H1 (cell line): ENCODE results near the gene AKAP8. TPM values are rescaled to one million over a fixed set of nuclear protein-coding genes. Genes with fewer than 3 reads are reported as not detected.

Experiments used
- ASH2L ChIP-seq: fragments of 200-600, 300-600 bp; sonication (generic); IDR thresholded peaks from one replicate; pipeline ENCODE4 v1.7.1; 2017; ENCODE audit warnings: low read length
- BACH1 ChIP-seq: IDR thresholded peaks from 2 replicates; pipeline ENCODE4 v1.6.1; 2012; ENCODE audit warnings: low read length, improper control_type of control experiment
- EGR1 ChIP-seq: IDR thresholded peaks from 2 replicates; pipeline ENCODE4 v1.6.1; 2011; ENCODE audit warnings: low read depth, low read length, borderline replicate concordance
- GTF2F1 ChIP-seq: IDR thresholded peaks from 2 replicates; pipeline ENCODE4 v1.6.1; 2012; ENCODE audit warnings: low read depth, low read length, improper control_type of control experiment, borderline replicate concordance
- JUN ChIP-seq: IDR thresholded peaks from 2 replicates; pipeline ENCODE4 v1.6.1; 2011; ENCODE audit warnings: low read depth, mild to moderate bottlenecking, improper control_type of control experiment, low read length
- POLR2A ChIP-seq, 2 experiments: IDR thresholded peaks; 1 replicate in 1 of 2; 2 replicates in 1 of 2; pipeline ENCODE4 v1.6.1; 2011; ENCODE audit warnings: low read depth in 2 of 2, low read length in 2 of 2, mild to moderate bottlenecking in 2 of 2; ENCODE audit errors: control extremely low read depth in 1 of 2
- RFX5 ChIP-seq: IDR thresholded peaks from 2 replicates; pipeline ENCODE4 v1.6.1; 2011; ENCODE audit warnings: low read depth, low read length, improper control_type of control experiment, borderline replicate concordance
- RXRA ChIP-seq: IDR thresholded peaks from 2 replicates; pipeline ENCODE4 v1.6.1; 2011; ENCODE audit warnings: low read depth, mild to moderate bottlenecking, low read length, moderate library complexity; ENCODE audit not compliant: insufficient read depth
- polyA plus RNA-seq, 7 experiments: library from polyadenylated mRNA; depleted of rRNA in 3 of 7; stranded (reverse) in 5 of 7; unstranded in 2 of 7; fragments of >200 nt in 5 of 7; fragments of 200-250 nt in 2 of 7; gene quantifications; 1 replicate in 5 of 7; 2 replicates in 1 of 7; 4 replicates in 1 of 7; pipeline versions ENCODE4 v1.2.1 to v1.2.3, GENCODE V29; 2011 to 2013; ENCODE audit warnings: missing spikeins in 2 of 7, mixed read lengths in 2 of 7
- total RNA-seq: library from RNA; stranded (reverse); fragmentation: NEBNext Ultra II Directional; extraction: Animal tissue kit (Norgen Biotek cat#: 25700); gene quantifications from 2 replicates; pipeline ENCODE4 v1.2.1, GENCODE V29; 2021
- TF ChIP-seq, protein P1 (sequence below): IDR thresholded peaks from 2 replicates; pipeline ENCODE4 v1.6.1; 2012; ENCODE audit warnings: inconsistent platforms
- TF ChIP-seq, protein P2 (sequence below): IDR thresholded peaks from 2 replicates; pipeline ENCODE4 v1.6.1; 2012; ENCODE audit warnings: inconsistent platforms
- TF ChIP-seq, protein P3 (sequence below): IDR thresholded peaks from 2 replicates; pipeline ENCODE4 v1.6.1; 2012; ENCODE audit warnings: low read length, inconsistent platforms

AKAP8 gene
- total and polyA plus RNA-seq, 2 of the 8 experiments (the other 6 are each of a cell fraction or from before 2014, with no cell fraction given) = 17.0 to 41.0 TPM

DNA sequence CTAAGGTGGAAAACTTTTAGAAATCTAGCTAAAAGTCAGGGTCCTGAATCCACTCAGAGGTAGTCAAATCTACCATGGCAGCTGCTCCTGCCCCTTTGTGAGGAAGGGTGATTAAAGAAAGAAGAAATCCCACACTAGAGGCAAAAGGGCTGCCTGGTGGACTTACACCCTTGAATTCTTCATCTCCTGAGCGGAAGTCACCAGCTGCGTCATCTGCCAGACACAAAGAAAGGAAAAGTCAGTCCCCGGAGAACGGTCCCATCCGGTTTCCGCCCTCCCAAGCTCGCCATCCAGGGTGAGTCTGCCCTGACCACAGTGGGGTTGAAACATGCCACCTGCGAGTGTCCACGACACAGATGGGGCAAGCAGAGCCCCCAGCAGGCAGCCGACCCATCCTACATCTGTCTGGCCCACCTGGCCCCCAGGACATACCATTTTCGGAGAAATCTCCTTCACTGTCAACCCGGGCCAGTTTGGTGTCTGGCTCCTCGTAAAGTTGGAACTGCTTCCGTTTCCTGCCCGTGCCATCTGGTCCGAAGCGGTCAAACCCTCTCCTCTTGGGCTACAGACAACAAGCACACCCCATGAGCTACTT, 7.7 kb downstream of the AKAP8 start (continued):
- TF ChIP-seq BACH1 = no peak
- TF ChIP-seq POLR2A (IDR thresholded peaks at IDR 0.05; ENCODE audit: control extremely low read depth in 1 of 2, low read depth in 2 of 2, low read length in 2 of 2) = no peak
- TF ChIP-seq GTF2F1 = no peak
- TF ChIP-seq RXRA = no peak
- no peak for TF ChIP-seq EGR1
- TF ChIP-seq, protein P1, sequence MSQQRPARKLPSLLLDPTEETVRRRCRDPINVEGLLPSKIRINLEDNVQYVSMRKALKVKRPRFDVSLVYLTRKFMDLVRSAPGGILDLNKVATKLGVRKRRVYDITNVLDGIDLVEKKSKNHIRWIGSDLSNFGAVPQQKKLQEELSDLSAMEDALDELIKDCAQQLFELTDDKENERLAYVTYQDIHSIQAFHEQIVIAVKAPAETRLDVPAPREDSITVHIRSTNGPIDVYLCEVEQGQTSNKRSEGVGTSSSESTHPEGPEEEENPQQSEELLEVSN = no peak
- TF ChIP-seq JUN = no peak
- TF ChIP-seq, protein P2, sequence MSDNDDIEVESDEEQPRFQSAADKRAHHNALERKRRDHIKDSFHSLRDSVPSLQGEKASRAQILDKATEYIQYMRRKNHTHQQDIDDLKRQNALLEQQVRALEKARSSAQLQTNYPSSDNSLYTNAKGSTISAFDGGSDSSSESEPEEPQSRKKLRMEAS = no peak
- TF ChIP-seq, protein P3, sequence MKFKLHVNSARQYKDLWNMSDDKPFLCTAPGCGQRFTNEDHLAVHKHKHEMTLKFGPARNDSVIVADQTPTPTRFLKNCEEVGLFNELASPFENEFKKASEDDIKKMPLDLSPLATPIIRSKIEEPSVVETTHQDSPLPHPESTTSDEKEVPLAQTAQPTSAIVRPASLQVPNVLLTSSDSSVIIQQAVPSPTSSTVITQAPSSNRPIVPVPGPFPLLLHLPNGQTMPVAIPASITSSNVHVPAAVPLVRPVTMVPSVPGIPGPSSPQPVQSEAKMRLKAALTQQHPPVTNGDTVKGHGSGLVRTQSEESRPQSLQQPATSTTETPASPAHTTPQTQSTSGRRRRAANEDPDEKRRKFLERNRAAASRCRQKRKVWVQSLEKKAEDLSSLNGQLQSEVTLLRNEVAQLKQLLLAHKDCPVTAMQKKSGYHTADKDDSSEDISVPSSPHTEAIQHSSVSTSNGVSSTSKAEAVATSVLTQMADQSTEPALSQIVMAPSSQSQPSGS = no peak
- TF ChIP-seq RFX5 = no peak
- TF ChIP-seq ASH2L = no peak
